A673 (cell line): ENCODE results near the gene RNF19B. TPM values are rescaled to one million over a fixed set of nuclear protein-coding genes. Genes with fewer than 3 reads are reported as not detected.

Experiments used
- BruUV-seq: library from RNA; stranded (reverse); fragments of 400-500 nt; replicated peaks from 2 replicates; lab custom pipeline; 2021; lab: Mats Ljungman, UMichigan
- CTCF ChIA-PET: fragments of 300-600 bp; sonication (Branson Sonifier 250); formaldehyde crosslinking; loops from one replicate; lab custom pipeline; 2022; ENCODE audit warnings: antibody characterized with exemption; lab: Charles Lee
- POLR2A ChIA-PET: fragments of 300-600 bp; sonication (Branson Sonifier 250); formaldehyde crosslinking; loops from one replicate; lab custom pipeline; 2022; ENCODE audit warnings: antibody characterized with exemption; ENCODE audit not compliant: low non-redundant PET; lab: Charles Lee
- DNase-seq: peaks from one replicate; pipeline ENCODE4 v3.0.0-alpha.2; 2015; ENCODE audit warnings: low spot score
- H3K27ac ChIP-seq: fragments of 200-600 bp; sonication (generic); 2 replicates; pipeline ENCODE4 v1.5.1; 2016; ENCODE audit warnings: mixed run types, low read depth, mild to moderate bottlenecking, mixed read lengths, antibody characterized with exemption, low read length; ENCODE audit not compliant: poor library complexity, severe bottlenecking
- H3K27me3 ChIP-seq: fragments of 200-600 bp; sonication (generic); replicated peaks from 2 replicates; pipeline ENCODE4 v1.6.1; 2017; ENCODE audit warnings: mixed run types, low read depth, mild to moderate bottlenecking, mixed read lengths, antibody characterized with exemption, low read length; ENCODE audit not compliant: insufficient read depth, poor library complexity
- H3K36me3 ChIP-seq: fragments of 200-600 bp; sonication (generic); 2 replicates; pipeline ENCODE4 v1.6.1; 2016; ENCODE audit warnings: mixed run types, mild to moderate bottlenecking, mixed read lengths, antibody characterized with exemption, low read length; ENCODE audit not compliant: insufficient read depth, poor library complexity, severe bottlenecking
- H3K4me1 ChIP-seq: fragments of 200-600 bp; sonication (generic); 2 replicates; pipeline ENCODE4 v1.6.1; 2017; ENCODE audit warnings: mixed run types, mild to moderate bottlenecking, mixed read lengths, antibody characterized with exemption, low read length; ENCODE audit not compliant: insufficient read depth, poor library complexity, severe bottlenecking
- H3K4me3 ChIP-seq: fragments of 200-600 bp; sonication (generic); 2 replicates; pipeline ENCODE4 v1.5.1; 2016; ENCODE audit warnings: low read depth, mixed run types, mild to moderate bottlenecking, mixed read lengths, low read length; ENCODE audit not compliant: poor library complexity, severe bottlenecking
- H3K9me3 ChIP-seq: fragments of 200-600 bp; sonication (generic); 2 replicates; pipeline ENCODE4 v1.6.1; 2016; ENCODE audit warnings: mixed run types, low read depth, mild to moderate bottlenecking, mixed read lengths, antibody characterized with exemption, low read length; ENCODE audit not compliant: poor library complexity, severe bottlenecking
- CTCF ChIP-seq: fragments of 300-800, 200-600 bp; sonication (generic); conservative IDR thresholded peaks from 2 replicates; pipeline ENCODE4 v1.5.1; 2017; ENCODE audit warnings: low read depth, mild to moderate bottlenecking, antibody characterized with exemption, low read length, moderate library complexity, mixed read lengths
- EZH2 ChIP-seq: fragments of 200-600 bp; sonication (generic); IDR thresholded peaks from 2 replicates; pipeline ENCODE4 v1.6.1; 2017; ENCODE audit warnings: borderline replicate concordance, low read depth, mild to moderate bottlenecking, mixed read lengths, antibody characterized with exemption, low read length; ENCODE audit not compliant: poor library complexity, severe bottlenecking
- intact Hi-C: fragments of 100-400 bp; cut with micrococcal nuclease; formaldehyde crosslinking; loops from one replicate; pipeline ENCODE4 v1.10.0; 2022; ENCODE audit not compliant: unreplicated experiment
- total RNA-seq: library from RNA; stranded (reverse); gene quantifications from 2 replicates; pipeline ENCODE4 v1.2.3, GENCODE V29; 2021

Gene RNF19B
- total RNA-seq, 1 experiment from 2014 or later, result 14.3 TPM

GRCh38 chr1:32898958-32899357 lies 65.7 kb downstream of the RNF19B start:
- POLR2A ChIA-PET, result no interaction called here
- H3K9me3 ChIP-seq, result no peaks in the 10 kb centered on the region
- H3K36me3 ChIP-seq, result no peaks in the 10 kb centered on the region
- BruUV-seq, result no TSS peak
- peaks cover 7% of the 10 kb centered on the region for H3K4me1 ChIP-seq
- DNase-seq, result no peak
- no peak for TF ChIP-seq EZH2
- no peak for TF ChIP-seq CTCF
- H3K27me3 ChIP-seq, result peaks cover 5% of the 10 kb centered on the region
- no peak overlapping the region for H3K4me3 ChIP-seq
- intact Hi-C loops, result no loop called here
- no peak overlapping the region for H3K27ac ChIP-seq
- CTCF ChIA-PET, result no interaction called here

GRCh38 chr1:32898056-32898455 lies 66.6 kb downstream of the RNF19B start:
- POLR2A ChIA-PET, result no interaction called here
- Histone ChIP-seq H3K4me1 (peaks cover 14% of the 10 kb centered on the region), H3K27ac (no peak overlapping the region), H3K9me3 (no peaks in the 10 kb centered on the region), H3K27me3 (peaks cover 5% of the 10 kb centered on the region), H3K36me3 (no peaks in the 10 kb centered on the region), H3K4me3 (no peak overlapping the region)
- CTCF ChIA-PET, result no interaction called here
- no TSS peak for BruUV-seq
- no peak for TF ChIP-seq EZH2
- TF ChIP-seq CTCF, result no peak
- intact Hi-C loops, result no loop called here
- no peak for DNase-seq

- no TSS peak for BruUV-seq
- peaks cover 2% of the 10 kb centered on the region for H3K27me3 ChIP-seq
- H3K9me3 ChIP-seq, result no peaks in the 10 kb centered on the region
- TF ChIP-seq EZH2 (no peak), CTCF (no peak)
- DNase-seq, result no peak
- peaks cover 20% of the 10 kb centered on the region for H3K4me1 ChIP-seq
- ChIA-PET CTCF (no interaction called here), POLR2A (no interaction called here)
- no peak overlapping the region for H3K27ac ChIP-seq
- intact Hi-C loops, result no loop called here
- H3K36me3 ChIP-seq, result no peaks in the 10 kb centered on the region
- H3K4me3 ChIP-seq, result no peak overlapping the region
Observed at GRCh38 chr1:32897082-32898049, 67.2 kb downstream of the RNF19B start.
